ENCODE results near the gene USP21.
"Not testable (repeated sequence)": the region's sequence is repeated elsewhere in the genome, so short reads cannot be mapped to it uniquely, and the experiment has no call there.

DNA sequence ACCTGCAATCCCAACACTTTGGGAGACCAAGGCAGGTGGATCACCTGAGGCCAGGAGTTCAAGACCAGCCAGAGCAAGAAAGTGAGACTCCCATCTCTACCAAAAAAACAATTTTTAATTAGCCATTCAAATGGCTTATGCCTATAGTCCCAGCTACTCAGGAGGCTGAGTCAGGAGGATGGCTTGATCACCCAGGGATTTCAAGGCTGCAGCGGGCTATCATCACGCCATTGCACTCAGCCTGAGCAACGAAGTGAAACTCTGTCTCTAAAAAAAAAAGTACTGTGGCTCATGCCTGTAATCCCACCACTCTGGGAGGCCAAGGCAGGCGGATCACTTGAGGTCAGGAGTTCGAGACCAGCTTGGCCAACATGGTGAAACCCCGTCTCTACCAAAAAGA, 43.3 kb upstream of the USP21 start:
- TF ChIP-seq NR1H2 (CRISPR knock-in tag; IDR thresholded peaks at IDR 0.05); BRCA1 (IDR thresholded peaks at IDR 0.05); BRCA1 (CRISPR knock-in tag; IDR thresholded peaks at IDR 0.05); EZH2 (IDR thresholded peaks at IDR 0.05; ENCODE audit: borderline replicate concordance, low read depth, low read length); MXI1 (IDR thresholded peaks at IDR 0.05; ENCODE audit: low read depth, low read length); ZKSCAN3 (CRISPR knock-in tag; IDR thresholded peaks at IDR 0.05); TEAD1 (CRISPR knock-in tag; IDR thresholded peaks at IDR 0.05); FOSL1 (tag; conservative IDR thresholded peaks at IDR 0.05); HCFC1 (IDR thresholded peaks at IDR 0.05; ENCODE audit: low read depth, low read length); EP300 (IDR thresholded peaks at IDR 0.05; ENCODE audit: low read length); NFIX (CRISPR knock-in tag; IDR thresholded peaks at IDR 0.05; ENCODE audit: low read depth): not testable (repeated sequence)
- TF ChIP-seq, protein P1, sequence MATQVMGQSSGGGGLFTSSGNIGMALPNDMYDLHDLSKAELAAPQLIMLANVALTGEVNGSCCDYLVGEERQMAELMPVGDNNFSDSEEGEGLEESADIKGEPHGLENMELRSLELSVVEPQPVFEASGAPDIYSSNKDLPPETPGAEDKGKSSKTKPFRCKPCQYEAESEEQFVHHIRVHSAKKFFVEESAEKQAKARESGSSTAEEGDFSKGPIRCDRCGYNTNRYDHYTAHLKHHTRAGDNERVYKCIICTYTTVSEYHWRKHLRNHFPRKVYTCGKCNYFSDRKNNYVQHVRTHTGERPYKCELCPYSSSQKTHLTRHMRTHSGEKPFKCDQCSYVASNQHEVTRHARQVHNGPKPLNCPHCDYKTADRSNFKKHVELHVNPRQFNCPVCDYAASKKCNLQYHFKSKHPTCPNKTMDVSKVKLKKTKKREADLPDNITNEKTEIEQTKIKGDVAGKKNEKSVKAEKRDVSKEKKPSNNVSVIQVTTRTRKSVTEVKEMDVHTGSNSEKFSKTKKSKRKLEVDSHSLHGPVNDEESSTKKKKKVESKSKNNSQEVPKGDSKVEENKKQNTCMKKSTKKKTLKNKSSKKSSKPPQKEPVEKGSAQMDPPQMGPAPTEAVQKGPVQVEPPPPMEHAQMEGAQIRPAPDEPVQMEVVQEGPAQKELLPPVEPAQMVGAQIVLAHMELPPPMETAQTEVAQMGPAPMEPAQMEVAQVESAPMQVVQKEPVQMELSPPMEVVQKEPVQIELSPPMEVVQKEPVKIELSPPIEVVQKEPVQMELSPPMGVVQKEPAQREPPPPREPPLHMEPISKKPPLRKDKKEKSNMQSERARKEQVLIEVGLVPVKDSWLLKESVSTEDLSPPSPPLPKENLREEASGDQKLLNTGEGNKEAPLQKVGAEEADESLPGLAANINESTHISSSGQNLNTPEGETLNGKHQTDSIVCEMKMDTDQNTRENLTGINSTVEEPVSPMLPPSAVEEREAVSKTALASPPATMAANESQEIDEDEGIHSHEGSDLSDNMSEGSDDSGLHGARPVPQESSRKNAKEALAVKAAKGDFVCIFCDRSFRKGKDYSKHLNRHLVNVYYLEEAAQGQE (IDR thresholded peaks at IDR 0.05; ENCODE audit: borderline replicate concordance): not testable (repeated sequence)
- TF ChIP-seq, protein P1 (CRISPR knock-in tag; IDR thresholded peaks at IDR 0.05; ENCODE audit: low read depth): not testable (repeated sequence)
- TF ChIP-seq, protein P2, sequence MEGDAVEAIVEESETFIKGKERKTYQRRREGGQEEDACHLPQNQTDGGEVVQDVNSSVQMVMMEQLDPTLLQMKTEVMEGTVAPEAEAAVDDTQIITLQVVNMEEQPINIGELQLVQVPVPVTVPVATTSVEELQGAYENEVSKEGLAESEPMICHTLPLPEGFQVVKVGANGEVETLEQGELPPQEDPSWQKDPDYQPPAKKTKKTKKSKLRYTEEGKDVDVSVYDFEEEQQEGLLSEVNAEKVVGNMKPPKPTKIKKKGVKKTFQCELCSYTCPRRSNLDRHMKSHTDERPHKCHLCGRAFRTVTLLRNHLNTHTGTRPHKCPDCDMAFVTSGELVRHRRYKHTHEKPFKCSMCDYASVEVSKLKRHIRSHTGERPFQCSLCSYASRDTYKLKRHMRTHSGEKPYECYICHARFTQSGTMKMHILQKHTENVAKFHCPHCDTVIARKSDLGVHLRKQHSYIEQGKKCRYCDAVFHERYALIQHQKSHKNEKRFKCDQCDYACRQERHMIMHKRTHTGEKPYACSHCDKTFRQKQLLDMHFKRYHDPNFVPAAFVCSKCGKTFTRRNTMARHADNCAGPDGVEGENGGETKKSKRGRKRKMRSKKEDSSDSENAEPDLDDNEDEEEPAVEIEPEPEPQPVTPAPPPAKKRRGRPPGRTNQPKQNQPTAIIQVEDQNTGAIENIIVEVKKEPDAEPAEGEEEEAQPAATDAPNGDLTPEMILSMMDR (IDR thresholded peaks at IDR 0.05 in 2 of 3, conservative IDR thresholded peaks at IDR 0.05 in 1 of 3; ENCODE audit: insufficient read depth in 2 of 3, low read depth in 1 of 3, low read length in 3 of 3): not testable (repeated sequence)
